DOHH2 (cell line): ENCODE data around the gene SRPK2.

Experiments
- H3F3A ChIP-seq: fragments of 200-600 bp; sonication (generic), shearing (Covaris generic); 2 replicates; pipeline ENCODE4 v1.6.0; 2016; ENCODE audit warnings: antibody characterized with exemption, mild to moderate bottlenecking; ENCODE audit not compliant: control insufficient read depth, insufficient read depth
- H3K27ac ChIP-seq: fragments of 200-600 bp; sonication (generic); 2 replicates; pipeline ENCODE4 v1.5.1; 2014; ENCODE audit warnings: low read depth, mild to moderate bottlenecking, low read length, moderate library complexity
- H3K27me3 ChIP-seq: fragments of 200-600 bp; sonication (generic); 2 replicates; pipeline ENCODE4 v1.6.1; 2014; ENCODE audit warnings: mild to moderate bottlenecking, low read length, mixed read lengths; ENCODE audit not compliant: control insufficient read depth
- H3K36me3 ChIP-seq: fragments of 200-600 bp; sonication (generic); 2 replicates; pipeline ENCODE4 v1.6.1; 2014; ENCODE audit warnings: mild to moderate bottlenecking, low read length, moderate library complexity, mixed read lengths; ENCODE audit not compliant: control insufficient read depth
- H3K4me1 ChIP-seq: fragments of 200-600 bp; sonication (generic); 2 replicates; pipeline ENCODE4 v1.6.1; 2014; ENCODE audit warnings: mild to moderate bottlenecking, low read length, mixed read lengths; ENCODE audit not compliant: control insufficient read depth
- H3K4me2 ChIP-seq: fragments of 200-600 bp; sonication (generic); 2 replicates; pipeline ENCODE4 v1.6.0; 2014; ENCODE audit warnings: mild to moderate bottlenecking, low read length, moderate library complexity
- H3K4me3 ChIP-seq: fragments of 200-600 bp; sonication (generic); 2 replicates; pipeline ENCODE4 v1.5.1; 2014; ENCODE audit warnings: mild to moderate bottlenecking, low read length, mixed read lengths
- H3K79me2 ChIP-seq: fragments of 200-600 bp; sonication (generic); 2 replicates; pipeline ENCODE4 v1.6.1; 2014; ENCODE audit warnings: mild to moderate bottlenecking, low read length, mixed read lengths; ENCODE audit not compliant: control insufficient read depth
- H3K9me2 ChIP-seq: fragments of 200-600 bp; sonication (generic); replicated peaks from 2 replicates; pipeline ENCODE4 v1.6.1; 2014; ENCODE audit warnings: mild to moderate bottlenecking, low read length, mixed read lengths; ENCODE audit not compliant: control insufficient read depth
- H3K9me3 ChIP-seq: fragments of 200-600 bp; sonication (generic); 2 replicates; pipeline ENCODE4 v1.6.1; 2014; ENCODE audit warnings: antibody characterized with exemption, low read length, mixed read lengths; ENCODE audit not compliant: control insufficient read depth, insufficient read depth
- H4K20me1 ChIP-seq: fragments of 200-600 bp; sonication (generic); 2 replicates; pipeline ENCODE4 v1.6.0; 2014; ENCODE audit warnings: low read depth, mild to moderate bottlenecking, antibody characterized with exemption, low read length, moderate library complexity; ENCODE audit not compliant: control insufficient read depth, insufficient read depth
- EZH2phosphoT487 ChIP-seq: fragments of 200-600 bp; sonication (generic); IDR thresholded peaks from 2 replicates; pipeline ENCODE4 v1.6.1; 2017; ENCODE audit warnings: borderline replicate concordance, mild to moderate bottlenecking, antibody characterized with exemption, low read length, moderate library complexity, mixed read lengths
- TF ChIP-seq, protein P1 (sequence below): fragments of 200-600 bp; sonication (generic); IDR thresholded peaks from one replicate; pipeline ENCODE4 v1.5.1; 2014; ENCODE audit warnings: antibody characterized with exemption, mild to moderate bottlenecking, low read depth, low read length; ENCODE audit not compliant: poor library complexity, severe bottlenecking

SRPK2 gene

DNA sequence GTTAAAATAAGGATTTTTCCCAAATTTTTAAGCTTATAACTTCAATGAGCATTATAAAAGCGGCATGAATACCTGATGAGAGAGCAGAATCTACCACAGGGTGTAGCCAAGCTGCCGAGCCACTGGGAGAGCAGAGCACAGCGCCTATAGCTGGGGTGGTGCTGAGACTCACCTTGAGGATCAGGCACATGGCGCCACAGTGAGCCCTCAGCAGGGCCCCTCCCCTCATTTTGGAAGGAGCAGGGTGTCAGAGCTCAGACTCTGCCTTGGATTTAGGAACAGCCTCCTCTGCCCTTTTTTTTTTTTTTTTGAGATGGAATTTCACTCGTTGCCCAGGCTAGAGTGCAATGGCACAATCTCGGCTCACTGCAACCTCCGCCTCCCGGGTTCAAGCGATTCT is 118.6 kb downstream of the SRPK2 start:
- peak overlapping the region; percentile 76; the same call in 1 of the 2 replicates for H3K4me3 ChIP-seq
- H3K27ac ChIP-seq = no peak overlapping the region
- H3K27me3 ChIP-seq = no peaks in the 10 kb centered on the region
- no peaks in the 10 kb centered on the region for H3K9me2 ChIP-seq
- peak overlapping the region; percentile 69; the same call in 1 of the 2 replicates for H3K4me2 ChIP-seq
- no peaks in the 10 kb centered on the region for H3K36me3 ChIP-seq
- H3F3A ChIP-seq = peaks cover 5% of the 10 kb centered on the region; the same call in 1 of the 2 replicates
- H3K9me3 ChIP-seq = no peaks in the 10 kb centered on the region
- H4K20me1 ChIP-seq = no peaks in the 10 kb centered on the region
- peaks cover 34% of the 10 kb centered on the region for H3K79me2 ChIP-seq
- TF ChIP-seq EZH2phosphoT487 = no peak
- TF ChIP-seq, protein P1, sequence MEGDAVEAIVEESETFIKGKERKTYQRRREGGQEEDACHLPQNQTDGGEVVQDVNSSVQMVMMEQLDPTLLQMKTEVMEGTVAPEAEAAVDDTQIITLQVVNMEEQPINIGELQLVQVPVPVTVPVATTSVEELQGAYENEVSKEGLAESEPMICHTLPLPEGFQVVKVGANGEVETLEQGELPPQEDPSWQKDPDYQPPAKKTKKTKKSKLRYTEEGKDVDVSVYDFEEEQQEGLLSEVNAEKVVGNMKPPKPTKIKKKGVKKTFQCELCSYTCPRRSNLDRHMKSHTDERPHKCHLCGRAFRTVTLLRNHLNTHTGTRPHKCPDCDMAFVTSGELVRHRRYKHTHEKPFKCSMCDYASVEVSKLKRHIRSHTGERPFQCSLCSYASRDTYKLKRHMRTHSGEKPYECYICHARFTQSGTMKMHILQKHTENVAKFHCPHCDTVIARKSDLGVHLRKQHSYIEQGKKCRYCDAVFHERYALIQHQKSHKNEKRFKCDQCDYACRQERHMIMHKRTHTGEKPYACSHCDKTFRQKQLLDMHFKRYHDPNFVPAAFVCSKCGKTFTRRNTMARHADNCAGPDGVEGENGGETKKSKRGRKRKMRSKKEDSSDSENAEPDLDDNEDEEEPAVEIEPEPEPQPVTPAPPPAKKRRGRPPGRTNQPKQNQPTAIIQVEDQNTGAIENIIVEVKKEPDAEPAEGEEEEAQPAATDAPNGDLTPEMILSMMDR = no peak
- peaks cover 43% of the 10 kb centered on the region for H3K4me1 ChIP-seq

DNA sequence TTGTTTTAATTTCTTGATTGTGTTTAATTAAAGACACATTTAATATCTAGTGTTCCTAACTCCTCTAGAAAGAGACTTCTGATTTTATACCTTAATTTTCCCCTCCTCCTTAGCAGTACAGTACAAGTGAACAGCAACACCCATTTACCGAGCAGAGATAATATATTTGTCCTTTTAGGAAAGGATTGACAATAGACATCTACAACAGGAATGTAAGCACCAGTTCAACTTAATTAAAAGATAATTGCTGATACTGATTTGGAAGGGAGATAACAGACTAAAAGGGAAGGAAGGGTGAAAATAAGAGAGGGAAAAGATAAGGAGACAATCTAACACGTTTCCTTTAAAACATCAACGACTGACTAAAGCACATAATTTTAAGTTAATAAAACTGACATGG is 119.3 kb downstream of the SRPK2 start:
- Histone ChIP-seq H3K9me3 (no peaks in the 10 kb centered on the region), H3K36me3 (no peaks in the 10 kb centered on the region), H3F3A (peaks cover 5% of the 10 kb centered on the region; the same call in 1 of the 2 replicates), H3K4me1 (peaks cover 43% of the 10 kb centered on the region), H3K4me2 (peak overlapping the region; percentile 69), H3K27me3 (no peaks in the 10 kb centered on the region), H3K27ac (peak overlapping the region; percentile 39), H3K9me2 (no peaks in the 10 kb centered on the region), H3K4me3 (peak overlapping the region; percentile 76), H4K20me1 (no peaks in the 10 kb centered on the region), H3K79me2 (peaks cover 34% of the 10 kb centered on the region)
- TF ChIP-seq, protein P1 = no peak
- TF ChIP-seq EZH2phosphoT487 = no peak

DNA sequence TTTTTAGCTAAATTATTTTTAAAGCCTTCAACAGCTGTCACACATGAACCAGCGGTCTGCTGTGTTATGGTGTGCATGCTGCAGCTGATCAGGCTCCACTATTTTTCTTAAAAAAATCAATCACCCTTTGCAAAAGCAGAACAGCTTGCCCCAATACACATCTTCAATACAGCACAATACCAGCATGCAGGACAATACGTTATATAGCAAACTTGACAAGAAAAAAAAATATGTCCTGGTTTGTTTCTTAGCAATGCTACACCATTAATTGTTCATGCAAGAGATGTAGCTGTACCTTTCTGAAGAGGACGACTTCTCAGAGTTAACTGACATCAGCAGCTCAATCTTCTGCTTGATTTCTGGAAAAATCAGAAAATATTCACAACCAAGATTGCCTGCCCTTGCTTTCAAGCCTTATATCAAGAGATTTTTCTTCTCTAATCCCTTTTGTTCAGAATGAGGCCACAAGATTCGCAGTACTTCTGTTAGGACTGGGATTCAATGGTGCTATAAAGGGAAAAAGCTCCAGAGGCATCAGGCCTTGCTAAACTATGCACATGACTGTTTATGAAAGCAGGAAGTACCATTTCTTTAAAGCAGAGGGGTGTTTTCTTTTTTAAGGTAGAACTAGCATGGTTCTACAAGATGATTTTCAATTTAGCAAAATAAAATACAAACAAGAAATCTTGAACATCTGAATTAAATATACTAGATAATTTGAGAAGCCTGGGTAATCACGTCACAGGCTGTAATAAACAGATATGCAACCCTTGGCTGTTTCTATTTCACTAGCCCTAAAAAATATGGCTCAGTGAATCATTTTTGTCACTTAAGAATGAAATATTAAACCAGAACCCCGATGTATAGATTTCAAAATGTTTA is 120.0 kb downstream of the SRPK2 start:
- no peak for TF ChIP-seq EZH2phosphoT487
- TF ChIP-seq, protein P1 = no peak
- H3K27me3 ChIP-seq = no peaks in the 10 kb centered on the region
- H4K20me1 ChIP-seq = no peaks in the 10 kb centered on the region
- no peaks in the 10 kb centered on the region for H3K9me3 ChIP-seq
- H3K4me3 ChIP-seq = peak overlapping the region; percentile 76
- peak overlapping the region; percentile 69 for H3K4me2 ChIP-seq
- peak overlapping the region; percentile 39 for H3K27ac ChIP-seq
- no peaks in the 10 kb centered on the region for H3K9me2 ChIP-seq
- no peaks in the 10 kb centered on the region for H3K36me3 ChIP-seq
- peaks cover 34% of the 10 kb centered on the region for H3K79me2 ChIP-seq
- peaks cover 5% of the 10 kb centered on the region; the same call in 1 of the 2 replicates for H3F3A ChIP-seq
- H3K4me1 ChIP-seq = peaks cover 43% of the 10 kb centered on the region
